Epidermal melanocyte (primary cell): ENCODE data around the gene ORC3.
"Not testable (repeated sequence)": the region's sequence is repeated elsewhere in the genome, so short reads cannot be mapped to it uniquely, and the experiment has no call there.

Experiments
- DNase-seq: peaks from one replicate; pipeline ENCODE4 v3.0.0; 2011; ENCODE audit warnings: low spot score; ENCODE audit not compliant: insufficient read length

ORC3 gene

GRCh38 chr6:87590990-87591389 lies 1.1 kb downstream of the ORC3 start:
- no peak for DNase-seq

GRCh38 chr6:87600576-87600975 lies 10.6 kb downstream of the ORC3 start:
- DNase-seq, result no peak

GRCh38 chr6:87606199-87606598 lies 16.3 kb downstream of the ORC3 start:
- no peak for DNase-seq

- no peak for DNase-seq
Measured at GRCh38 chr6:87608802-87609201, 18.9 kb downstream of the ORC3 start.

GRCh38 chr6:87613018-87613417 lies 23.1 kb downstream of the ORC3 start:
- not testable (repeated sequence) for DNase-seq

GRCh38 chr6:87617405-87617804 lies 27.5 kb downstream of the ORC3 start:
- DNase-seq, result no peak

- no peak for DNase-seq
Measured at GRCh38 chr6:87618531-87618930, 28.6 kb downstream of the ORC3 start.

- DNase-seq, result no peak
Measured at GRCh38 chr6:87623248-87623647, 33.3 kb downstream of the ORC3 start.

GRCh38 chr6:87628424-87628823 lies 38.5 kb downstream of the ORC3 start:
- no peak for DNase-seq

GRCh38 chr6:87628881-87629280 lies 38.9 kb downstream of the ORC3 start:
- DNase-seq, result peak; percentile 19

- no peak for DNase-seq
Measured at GRCh38 chr6:87630746-87631145, 40.8 kb downstream of the ORC3 start.

GRCh38 chr6:87633851-87634250 lies 43.9 kb downstream of the ORC3 start:
- DNase-seq, result no peak

GRCh38 chr6:87636315-87636714 lies 46.4 kb downstream of the ORC3 start:
- DNase-seq, result no peak

GRCh38 chr6:87637106-87637505 lies 47.2 kb downstream of the ORC3 start:
- DNase-seq, result no peak

GRCh38 chr6:87639373-87639772 lies 49.4 kb downstream of the ORC3 start:
- no peak for DNase-seq

GRCh38 chr6:87641065-87641692 lies 51.2 kb downstream of the ORC3 start:
- DNase-seq, result no peak

GRCh38 chr6:87645080-87645479 lies 55.1 kb downstream of the ORC3 start:
- DNase-seq, result no peak

- DNase-seq, result no peak
Measured at GRCh38 chr6:87653074-87653962, 63.4 kb downstream of the ORC3 start.

- no peak for DNase-seq
Measured at GRCh38 chr6:87654122-87654521, 64.2 kb downstream of the ORC3 start.

- DNase-seq, result no peak
Measured at GRCh38 chr6:87654875-87655454, 65.0 kb downstream of the ORC3 start.

GRCh38 chr6:87655824-87656223 lies 65.9 kb downstream of the ORC3 start:
- DNase-seq, result no peak

GRCh38 chr6:87656857-87657256 lies 66.9 kb downstream of the ORC3 start:
- no peak for DNase-seq
